K562 (cell line): ENCODE data around the gene GAL3ST2. TPM values are rescaled to one million over a fixed set of nuclear protein-coding genes. Genes with fewer than 3 reads are reported as not detected.
A peak's percentile ranks its signal among the peaks of the same experiment; 100 is the strongest.

Experiments used
- HDAC1 ChIP-seq, 2 experiments: fragments of 450-650 bp; IDR thresholded peaks; 2 replicates each; pipeline ENCODE4 v1.6.1; 2016 to 2017; ENCODE audit warnings: inconsistent platforms in 1 of 2, mild to moderate bottlenecking in 1 of 2, moderate library complexity in 1 of 2
- POLR2G ChIP-seq: fragments of 200-400 bp; formaldehyde crosslinking; IDR thresholded peaks from 2 replicates; pipeline ENCODE4 v1.6.1; 2017; ENCODE audit warnings: low read depth, mild to moderate bottlenecking, antibody characterized with exemption, low read length, moderate library complexity
- POLR2H ChIP-seq: IDR thresholded peaks from 2 replicates; pipeline ENCODE4 v1.6.1; 2016; ENCODE audit warnings: missing genetic modification characterization, low read depth, mild to moderate bottlenecking, control low read depth, missing compliant biosample characterization, moderate library complexity
- STAT5B ChIP-seq: fragments of 250-450 bp; sonication (Bioruptor Pico); IDR thresholded peaks from 2 replicates; pipeline ENCODE4 v1.8.0; 2021; ENCODE audit warnings: mild to moderate bottlenecking, inconsistent platforms
- U2AF1 ChIP-seq: fragments of 200-400 bp; formaldehyde crosslinking; optimal IDR thresholded peaks from 2 replicates; pipeline ENCODE3; 2017; ENCODE audit warnings: mild to moderate bottlenecking, low read depth, low read length, moderate library complexity
- ZNF146 ChIP-seq: IDR thresholded peaks from one replicate; pipeline ENCODE4 v1.6.1; 2018; ENCODE audit warnings: missing compliant biosample characterization; ENCODE audit not compliant: unreplicated experiment
- ZNF785 ChIP-seq: fragments of 250-450 bp; sonication (Bioruptor Pico); IDR thresholded peaks from 2 replicates; pipeline ENCODE4 v1.4.0; 2020; ENCODE audit warnings: mild to moderate bottlenecking
- polyA plus RNA-seq, 8 experiments: library from polyadenylated mRNA; depleted of rRNA in 4 of 8; stranded (reverse) in 5 of 8; unstranded in 3 of 8; fragments of >200 nt; fragmentation: Nextera tagmentation in 2 of 8; fragmentation: Illumina TruSeq in 1 of 8; extraction: Ambion mirVana in 2 of 8; extraction: Trizol in 1 of 8; gene quantifications; 2 replicates each; pipeline versions ENCODE4 v1.2.1 to v1.2.3, GENCODE V29; 2011 to 2014; ENCODE audit warnings: inconsistent platforms in 1 of 8, missing spikeins in 1 of 8
- total RNA-seq, 7 experiments: library from RNA; depleted of rRNA in 6 of 7; stranded (reverse); fragments of >200 nt in 6 of 7; fragmentation: Illumina TruSeq in 2 of 7; extraction: Trizol in 2 of 7; gene quantifications; 2 replicates each; pipeline versions ENCODE4 v1.2.1 to v1.2.3, GENCODE V29; 2011 to 2021; ENCODE audit warnings: low replicate concordance in 1 of 7
- TF ChIP-seq, protein P1 (sequence below), 2 experiments: IDR thresholded peaks; 2 replicates each; pipeline ENCODE4 v1.6.1; 2011; ENCODE audit warnings: borderline replicate concordance in 1 of 2, control low read depth in 1 of 2, low read depth in 1 of 2, low read length in 1 of 2, mild to moderate bottlenecking in 1 of 2, mixed read lengths in 1 of 2, moderate library complexity in 1 of 2; ENCODE audit not compliant: insufficient read depth in 1 of 2, insufficient read length in 1 of 2, poor library complexity in 1 of 2, severe bottlenecking in 1 of 2; ENCODE audit errors: extremely low read depth in 1 of 2
- TF ChIP-seq, protein P2 (sequence below): fragments of 450-650 bp; formaldehyde crosslinking; IDR thresholded peaks from 2 replicates; pipeline ENCODE4 v1.4.0; 2022; ENCODE audit warnings: mild to moderate bottlenecking, moderate library complexity
- TF ChIP-seq, protein P3 (sequence below): sonication (generic); formaldehyde crosslinking; IDR thresholded peaks from 2 replicates; pipeline ENCODE4 v1.8.1; 2023; ENCODE audit warnings: mild to moderate bottlenecking, missing genetic modification reagents
- TF ChIP-seq, protein P4 (sequence below): fragments of 250-450 bp; sonication (Bioruptor Pico); IDR thresholded peaks from 2 replicates; pipeline ENCODE4 v1.4.0; 2020; ENCODE audit warnings: borderline replicate concordance
- TF ChIP-seq, protein P5 (sequence below): fragments of 250-450 bp; sonication (Bioruptor Pico); IDR thresholded peaks from 2 replicates; pipeline ENCODE4 v1.5.0; 2020; ENCODE audit warnings: mild to moderate bottlenecking
- TF ChIP-seq, protein P6 (sequence below): sonication (generic); formaldehyde crosslinking; IDR thresholded peaks from 2 replicates; pipeline ENCODE4 v1.8.0; 2022; ENCODE audit warnings: mild to moderate bottlenecking, missing genetic modification reagents

Gene GAL3ST2
- total and polyA plus RNA-seq, 9 of the 15 experiments (the other 6 are each of a cell fraction or from before 2014, with no cell fraction given): 0.42 TPM; not detected in 8

DNA sequence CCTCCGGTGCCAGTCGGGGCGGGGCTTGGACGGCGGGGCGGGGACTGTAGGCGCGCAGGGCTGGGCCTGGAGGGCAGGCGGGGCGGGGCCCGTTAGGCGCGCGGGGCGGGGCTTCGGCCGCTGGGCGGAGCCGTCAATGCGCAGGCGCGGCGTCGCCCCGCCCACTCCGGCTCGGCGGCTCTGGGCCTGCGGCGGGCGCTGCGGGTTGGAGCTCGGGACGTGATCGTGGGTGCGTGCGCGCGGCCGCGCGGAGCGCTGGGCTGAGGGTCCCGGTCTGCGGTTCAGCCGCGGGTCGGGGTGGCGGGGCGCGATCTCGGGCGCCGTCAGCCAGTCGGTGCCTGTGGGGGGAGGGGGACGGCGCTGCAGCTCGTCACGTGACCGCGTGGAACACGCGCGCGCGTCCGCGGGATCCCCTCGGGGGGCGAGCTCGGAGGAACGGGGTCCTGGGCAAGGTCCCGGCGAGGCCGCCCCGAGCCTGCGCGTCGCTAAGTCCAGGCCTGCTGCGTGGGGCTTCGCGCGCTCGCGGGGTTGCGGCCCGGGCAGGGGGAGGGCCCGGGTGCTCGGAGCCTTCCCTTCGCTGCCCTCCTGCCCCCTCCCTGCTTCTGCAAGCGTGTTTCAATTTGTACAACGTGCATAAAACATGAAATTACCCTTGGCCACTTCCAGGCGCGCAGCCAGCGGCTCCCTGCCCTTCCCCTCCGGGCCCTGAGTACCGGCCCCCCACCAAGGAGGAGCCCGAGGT is 42.0 kb upstream of the GAL3ST2 start, which contains the start of gene D2HGDH (continued):
- TF ChIP-seq ZNF146 (CRISPR knock-in tag) (no peak), HDAC1 (IDR thresholded peaks at IDR 0.05) (peak in 1 of 2 experiments; percentile 73; a peak in 2 of 4 replicates), POLR2G (peak; percentile 84), STAT5B (no peak), POLR2H (no peak), U2AF1 (no peak), ZNF785 (CRISPR knock-in tag) (no peak)
- TF ChIP-seq, protein P1, sequence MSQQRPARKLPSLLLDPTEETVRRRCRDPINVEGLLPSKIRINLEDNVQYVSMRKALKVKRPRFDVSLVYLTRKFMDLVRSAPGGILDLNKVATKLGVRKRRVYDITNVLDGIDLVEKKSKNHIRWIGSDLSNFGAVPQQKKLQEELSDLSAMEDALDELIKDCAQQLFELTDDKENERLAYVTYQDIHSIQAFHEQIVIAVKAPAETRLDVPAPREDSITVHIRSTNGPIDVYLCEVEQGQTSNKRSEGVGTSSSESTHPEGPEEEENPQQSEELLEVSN (IDR thresholded peaks at IDR 0.05; ENCODE audit: borderline replicate concordance in 1 of 2, extremely low read depth in 1 of 2, insufficient read depth in 1 of 2, insufficient read length in 1 of 2, low read depth in 1 of 2, low read length in 1 of 2, poor library complexity in 1 of 2, severe bottlenecking in 1 of 2): peak; percentile 40 to 49
- TF ChIP-seq, protein P2, sequence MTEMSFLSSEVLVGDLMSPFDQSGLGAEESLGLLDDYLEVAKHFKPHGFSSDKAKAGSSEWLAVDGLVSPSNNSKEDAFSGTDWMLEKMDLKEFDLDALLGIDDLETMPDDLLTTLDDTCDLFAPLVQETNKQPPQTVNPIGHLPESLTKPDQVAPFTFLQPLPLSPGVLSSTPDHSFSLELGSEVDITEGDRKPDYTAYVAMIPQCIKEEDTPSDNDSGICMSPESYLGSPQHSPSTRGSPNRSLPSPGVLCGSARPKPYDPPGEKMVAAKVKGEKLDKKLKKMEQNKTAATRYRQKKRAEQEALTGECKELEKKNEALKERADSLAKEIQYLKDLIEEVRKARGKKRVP (CRISPR knock-in tag): 0 out of 2 replicates have a peak, but pooled peaks have one; percentile 29
- TF ChIP-seq, protein P3, sequence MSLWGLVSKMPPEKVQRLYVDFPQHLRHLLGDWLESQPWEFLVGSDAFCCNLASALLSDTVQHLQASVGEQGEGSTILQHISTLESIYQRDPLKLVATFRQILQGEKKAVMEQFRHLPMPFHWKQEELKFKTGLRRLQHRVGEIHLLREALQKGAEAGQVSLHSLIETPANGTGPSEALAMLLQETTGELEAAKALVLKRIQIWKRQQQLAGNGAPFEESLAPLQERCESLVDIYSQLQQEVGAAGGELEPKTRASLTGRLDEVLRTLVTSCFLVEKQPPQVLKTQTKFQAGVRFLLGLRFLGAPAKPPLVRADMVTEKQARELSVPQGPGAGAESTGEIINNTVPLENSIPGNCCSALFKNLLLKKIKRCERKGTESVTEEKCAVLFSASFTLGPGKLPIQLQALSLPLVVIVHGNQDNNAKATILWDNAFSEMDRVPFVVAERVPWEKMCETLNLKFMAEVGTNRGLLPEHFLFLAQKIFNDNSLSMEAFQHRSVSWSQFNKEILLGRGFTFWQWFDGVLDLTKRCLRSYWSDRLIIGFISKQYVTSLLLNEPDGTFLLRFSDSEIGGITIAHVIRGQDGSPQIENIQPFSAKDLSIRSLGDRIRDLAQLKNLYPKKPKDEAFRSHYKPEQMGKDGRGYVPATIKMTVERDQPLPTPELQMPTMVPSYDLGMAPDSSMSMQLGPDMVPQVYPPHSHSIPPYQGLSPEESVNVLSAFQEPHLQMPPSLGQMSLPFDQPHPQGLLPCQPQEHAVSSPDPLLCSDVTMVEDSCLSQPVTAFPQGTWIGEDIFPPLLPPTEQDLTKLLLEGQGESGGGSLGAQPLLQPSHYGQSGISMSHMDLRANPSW: no peak
- TF ChIP-seq, protein P4, sequence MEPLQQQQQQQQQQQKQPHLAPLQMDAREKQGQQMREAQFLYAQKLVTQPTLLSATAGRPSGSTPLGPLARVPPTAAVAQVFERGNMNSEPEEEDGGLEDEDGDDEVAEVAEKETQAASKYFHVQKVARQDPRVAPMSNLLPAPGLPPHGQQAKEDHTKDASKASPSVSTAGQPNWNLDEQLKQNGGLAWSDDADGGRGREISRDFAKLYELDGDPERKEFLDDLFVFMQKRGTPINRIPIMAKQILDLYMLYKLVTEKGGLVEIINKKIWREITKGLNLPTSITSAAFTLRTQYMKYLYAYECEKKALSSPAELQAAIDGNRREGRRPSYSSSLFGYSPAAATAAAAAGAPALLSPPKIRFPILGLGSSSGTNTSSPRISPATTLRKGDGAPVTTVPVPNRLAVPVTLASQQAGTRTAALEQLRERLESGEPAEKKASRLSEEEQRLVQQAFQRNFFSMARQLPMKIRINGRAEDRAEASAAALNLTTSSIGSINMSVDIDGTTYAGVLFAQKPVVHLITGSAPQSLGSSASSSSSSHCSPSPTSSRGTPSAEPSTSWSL (CRISPR knock-in tag): 0 out of 2 replicates have a peak, but pooled peaks have one; percentile 15
- TF ChIP-seq, protein P5, sequence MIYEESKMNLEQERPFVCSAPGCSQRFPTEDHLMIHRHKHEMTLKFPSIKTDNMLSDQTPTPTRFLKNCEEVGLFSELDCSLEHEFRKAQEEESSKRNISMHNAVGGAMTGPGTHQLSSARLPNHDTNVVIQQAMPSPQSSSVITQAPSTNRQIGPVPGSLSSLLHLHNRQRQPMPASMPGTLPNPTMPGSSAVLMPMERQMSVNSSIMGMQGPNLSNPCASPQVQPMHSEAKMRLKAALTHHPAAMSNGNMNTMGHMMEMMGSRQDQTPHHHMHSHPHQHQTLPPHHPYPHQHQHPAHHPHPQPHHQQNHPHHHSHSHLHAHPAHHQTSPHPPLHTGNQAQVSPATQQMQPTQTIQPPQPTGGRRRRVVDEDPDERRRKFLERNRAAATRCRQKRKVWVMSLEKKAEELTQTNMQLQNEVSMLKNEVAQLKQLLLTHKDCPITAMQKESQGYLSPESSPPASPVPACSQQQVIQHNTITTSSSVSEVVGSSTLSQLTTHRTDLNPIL (CRISPR knock-in tag): no peak
- TF ChIP-seq, protein P6, sequence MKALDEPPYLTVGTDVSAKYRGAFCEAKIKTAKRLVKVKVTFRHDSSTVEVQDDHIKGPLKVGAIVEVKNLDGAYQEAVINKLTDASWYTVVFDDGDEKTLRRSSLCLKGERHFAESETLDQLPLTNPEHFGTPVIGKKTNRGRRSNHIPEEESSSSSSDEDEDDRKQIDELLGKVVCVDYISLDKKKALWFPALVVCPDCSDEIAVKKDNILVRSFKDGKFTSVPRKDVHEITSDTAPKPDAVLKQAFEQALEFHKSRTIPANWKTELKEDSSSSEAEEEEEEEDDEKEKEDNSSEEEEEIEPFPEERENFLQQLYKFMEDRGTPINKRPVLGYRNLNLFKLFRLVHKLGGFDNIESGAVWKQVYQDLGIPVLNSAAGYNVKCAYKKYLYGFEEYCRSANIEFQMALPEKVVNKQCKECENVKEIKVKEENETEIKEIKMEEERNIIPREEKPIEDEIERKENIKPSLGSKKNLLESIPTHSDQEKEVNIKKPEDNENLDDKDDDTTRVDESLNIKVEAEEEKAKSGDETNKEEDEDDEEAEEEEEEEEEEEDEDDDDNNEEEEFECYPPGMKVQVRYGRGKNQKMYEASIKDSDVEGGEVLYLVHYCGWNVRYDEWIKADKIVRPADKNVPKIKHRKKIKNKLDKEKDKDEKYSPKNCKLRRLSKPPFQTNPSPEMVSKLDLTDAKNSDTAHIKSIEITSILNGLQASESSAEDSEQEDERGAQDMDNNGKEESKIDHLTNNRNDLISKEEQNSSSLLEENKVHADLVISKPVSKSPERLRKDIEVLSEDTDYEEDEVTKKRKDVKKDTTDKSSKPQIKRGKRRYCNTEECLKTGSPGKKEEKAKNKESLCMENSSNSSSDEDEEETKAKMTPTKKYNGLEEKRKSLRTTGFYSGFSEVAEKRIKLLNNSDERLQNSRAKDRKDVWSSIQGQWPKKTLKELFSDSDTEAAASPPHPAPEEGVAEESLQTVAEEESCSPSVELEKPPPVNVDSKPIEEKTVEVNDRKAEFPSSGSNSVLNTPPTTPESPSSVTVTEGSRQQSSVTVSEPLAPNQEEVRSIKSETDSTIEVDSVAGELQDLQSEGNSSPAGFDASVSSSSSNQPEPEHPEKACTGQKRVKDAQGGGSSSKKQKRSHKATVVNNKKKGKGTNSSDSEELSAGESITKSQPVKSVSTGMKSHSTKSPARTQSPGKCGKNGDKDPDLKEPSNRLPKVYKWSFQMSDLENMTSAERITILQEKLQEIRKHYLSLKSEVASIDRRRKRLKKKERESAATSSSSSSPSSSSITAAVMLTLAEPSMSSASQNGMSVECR (CRISPR knock-in tag): peak; percentile 31; the same call in 1 of the 2 replicates
